ENCODE measurements around the gene NTF3. TPM values are rescaled to one million over a fixed set of nuclear protein-coding genes. Genes with fewer than 3 reads are reported as not detected.

Gene NTF3
- total RNA-seq, 1 donor, result not detected

- no peak overlapping the region for H3K4me3 ChIP-seq (ENCODE audit: low read depth, low read length)
- no peak for DNase-seq (ENCODE audit: low read depth)
- no peak for TF ChIP-seq CTCF (IDR thresholded peaks at IDR 0.05; ENCODE audit: insufficient read depth, low read length)
Measured at GRCh38 chr12:5447320-5447719, 15.4 kb downstream of the NTF3 start.

GRCh38 chr12:5451251-5451650 is 19.3 kb downstream of the NTF3 start:
- no peak overlapping the region for H3K4me3 ChIP-seq (ENCODE audit: low read depth, low read length)
- DNase-seq (ENCODE audit: low read depth), result peak; percentile 23
- no peak for TF ChIP-seq CTCF (IDR thresholded peaks at IDR 0.05; ENCODE audit: insufficient read depth, low read length)

GRCh38 chr12:5452569-5452968 is 20.7 kb downstream of the NTF3 start:
- no peak overlapping the region for H3K4me3 ChIP-seq (ENCODE audit: low read depth, low read length)
- TF ChIP-seq CTCF (IDR thresholded peaks at IDR 0.05; ENCODE audit: insufficient read depth, low read length), result no peak
- DNase-seq (ENCODE audit: low read depth), result no peak

- no peak for DNase-seq (ENCODE audit: low read depth)
- H3K4me3 ChIP-seq (ENCODE audit: low read depth, low read length), result no peak overlapping the region
- no peak for TF ChIP-seq CTCF (IDR thresholded peaks at IDR 0.05; ENCODE audit: insufficient read depth, low read length)
Measured at GRCh38 chr12:5453466-5453865, 21.6 kb downstream of the NTF3 start.

GRCh38 chr12:5455045-5455444 is 23.1 kb downstream of the NTF3 start:
- no peak for TF ChIP-seq CTCF (IDR thresholded peaks at IDR 0.05; ENCODE audit: insufficient read depth, low read length)
- no peak for DNase-seq (ENCODE audit: low read depth)
- H3K4me3 ChIP-seq (ENCODE audit: low read depth, low read length), result no peak overlapping the region

- no peak for DNase-seq (ENCODE audit: low read depth)
- H3K4me3 ChIP-seq (ENCODE audit: low read depth, low read length), result no peak overlapping the region
- no peak for TF ChIP-seq CTCF (IDR thresholded peaks at IDR 0.05; ENCODE audit: insufficient read depth, low read length)
Measured at GRCh38 chr12:5456030-5456429, 24.1 kb downstream of the NTF3 start.

- no peak for TF ChIP-seq CTCF (IDR thresholded peaks at IDR 0.05; ENCODE audit: insufficient read depth, low read length)
- DNase-seq (ENCODE audit: low read depth), result peak; percentile 32
- H3K4me3 ChIP-seq (ENCODE audit: low read depth, low read length), result no peak overlapping the region
Measured at GRCh38 chr12:5456906-5457305, 25.0 kb downstream of the NTF3 start.
